Measurements from ENCODE around the gene MAP7D1. TPM values are rescaled to one million over a fixed set of nuclear protein-coding genes. Genes with fewer than 3 reads are reported as not detected.

The MAP7D1 gene
- 102 and 188 TPM in 2 replicates for total RNA-seq

GRCh38 chr1:36155408-36156328 lies at the start of gene MAP7D1:
Gene MAP7D1 (plus strand): TSS chr1:36156160. CDS start chr1:36156418, 258 bp downstream.

GRCh38 chr1:36125129-36125991 lies 30.6 kb upstream of the MAP7D1 start, which contains the start of gene COL8A2:
Gene COL8A2 (minus strand): TSS chr1:36125222. CDS start chr1:36100242, 24,980 bp downstream.

GRCh38 chr1:36149237-36149972 lies 6.6 kb upstream of the MAP7D1 start, which contains the start of gene TRAPPC3:
Gene TRAPPC3 (minus strand): TSS chr1:36149486. CDS start chr1:36149378, 108 bp downstream.

GRCh38 chr1:36223996-36224536 lies 68.1 kb downstream of the MAP7D1 start, which contains the start of gene THRAP3:
Gene THRAP3 (plus strand): TSS chr1:36224443. CDS start chr1:36282564, 58,121 bp downstream.

Other genes with a start within 250 kb of the MAP7D1 start
- gene AGO3, start 225.1 kb upstream of the MAP7D1 start, total RNA-seq, result 8.2 and 11.7 TPM in 2 replicates
- not detected in 2 replicates for gene TEKT2, start 72.1 kb upstream of the MAP7D1 start, total RNA-seq
- gene ADPRS, start 67.3 kb upstream of the MAP7D1 start, total RNA-seq, result 28.0 and 43.3 TPM in 2 replicates
- gene COL8A2, start 30.9 kb upstream of the MAP7D1 start, total RNA-seq, result 9.4 and 21.4 TPM in 2 replicates
- gene TRAPPC3, start 6.7 kb upstream of the MAP7D1 start, total RNA-seq, result 84.8 and 112 TPM in 2 replicates
- 58.5 and 62.3 TPM in 2 replicates for gene THRAP3, start 68.3 kb downstream of the MAP7D1 start, total RNA-seq
- gene SH3D21, start 150.2 kb downstream of the MAP7D1 start, total RNA-seq, result 2.4 and 3.2 TPM in 2 replicates
- 418 and 423 TPM in 2 replicates for gene EVA1B, start 167.5 kb downstream of the MAP7D1 start, total RNA-seq
- 11.7 and 21.9 TPM in 2 replicates for gene STK40, start 229.8 kb downstream of the MAP7D1 start, total RNA-seq
- 33.2 and 38.2 TPM in 2 replicates for gene LSM10, start 241.7 kb downstream of the MAP7D1 start, total RNA-seq